COR-L47 (cell line): ENCODE data around the gene GEN1.
A peak's percentile ranks its signal among the peaks of the same experiment; 100 is the strongest.
"Not testable (repeated sequence)": the region's sequence is repeated elsewhere in the genome, so short reads cannot be mapped to it uniquely, and the experiment has no call there.

Source experiments
- DNase-seq: peaks from one replicate; lab custom pipeline; 2025; lab: John Stamatoyannopoulos, UW

Gene GEN1

DNA sequence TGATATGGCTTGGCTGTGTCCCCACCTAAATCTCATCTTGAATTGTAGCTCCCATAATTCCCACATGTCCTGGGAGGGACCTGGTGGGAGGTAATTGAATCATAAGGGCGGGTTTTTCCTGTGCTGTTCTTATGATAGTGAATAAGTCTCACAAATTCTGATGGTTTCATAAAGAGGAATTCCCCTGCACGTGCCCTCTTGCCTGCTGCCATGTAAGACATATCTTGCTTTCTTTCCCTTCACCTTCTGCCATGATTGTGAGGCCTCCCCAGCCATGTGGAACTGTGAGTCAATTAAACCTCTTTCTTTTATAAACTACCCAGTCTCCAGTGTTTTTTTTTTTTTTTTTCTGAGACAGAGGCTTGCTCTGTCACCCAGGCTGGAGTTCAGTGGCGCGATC, 69.7 kb downstream of the GEN1 start:
- DNase-seq, result not testable (repeated sequence)

GRCh38 chr2:17827316-17827715, 73.4 kb downstream of the GEN1 start:
- DNase-seq, result peak; percentile 34

- DNase-seq, result no peak
Observed at GRCh38 chr2:17827785-17828184, 73.8 kb downstream of the GEN1 start.

- no peak for DNase-seq
Observed at GRCh38 chr2:17830053-17831034, 76.4 kb downstream of the GEN1 start.

GRCh38 chr2:17835516-17835915, 81.6 kb downstream of the GEN1 start:
- DNase-seq, result no peak
